Measurements from ENCODE around the gene SKP1.

GRCh38 chr5:134142052-134142451 lies 34.7 kb downstream of the SKP1 start:
- no peak for TF ChIP-seq CTCF (IDR thresholded peaks at IDR 0.05)
- no peak for TF ChIP-seq POLR2A (IDR thresholded peaks at IDR 0.05)
